ENCODE results near the gene FIGNL1. TPM values are rescaled to one million over a fixed set of nuclear protein-coding genes. Genes with fewer than 3 reads are reported as not detected.

FIGNL1 gene
- total and polyA plus RNA-seq, 2 donors (not counting 3 experiments of a cell fraction or from before 2014, with no cell fraction given): 20.8 to 49.3 TPM

DNA sequence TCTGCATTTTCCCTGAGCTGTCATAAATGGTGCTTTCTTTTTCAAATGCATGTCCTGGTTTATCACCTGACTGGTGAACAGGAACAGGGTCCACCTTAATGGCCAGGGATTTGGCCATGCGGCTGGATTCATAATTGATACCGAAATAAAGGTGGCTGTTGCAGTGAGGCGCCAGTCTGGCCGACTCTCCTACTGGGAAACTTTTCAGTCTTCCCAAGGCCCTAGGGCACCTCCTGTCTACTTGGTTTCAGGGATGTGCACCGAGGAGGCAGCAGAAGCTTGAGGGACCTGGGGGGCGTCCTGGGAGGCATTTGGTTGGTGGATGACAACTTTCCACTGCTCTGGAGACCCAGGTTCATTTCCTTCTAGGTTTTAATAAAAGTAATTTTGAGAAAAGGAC, 46.4 kb upstream of the FIGNL1 start:
- no peak overlapping the region for H3K4me3 ChIP-seq (replicated peaks in 1 of 3; ENCODE audit: insufficient read depth in 1 of 3, low read depth in 1 of 3, low read length in 3 of 3)
- no peaks in the 10 kb centered on the region for H4K20me1 ChIP-seq (replicated peaks; ENCODE audit: control insufficient read depth, extremely low read depth, insufficient read depth, low read length)
- no peaks in the 10 kb centered on the region for H3K79me2 ChIP-seq (ENCODE audit: control insufficient read depth, insufficient read depth, low read length)
- intact Hi-C loops (cut with micrococcal nuclease) (loop anchor here (2.0 to 5.0 kb wide), 3 partner anchors 28 to 456 kb away; no protein-coding TSS in a partner anchor), dilution Hi-C loops (cut with MboI; ENCODE audit: extremely low pct_ligation_motif_present, low sequenced_read_pairs) (no loop called here)
- peak overlapping the region; percentile 75 for H3K9ac ChIP-seq (replicated peaks; ENCODE audit: extremely low read depth, insufficient read depth, low read length)
- no peak for DNase-seq (ENCODE audit: low read depth, low spot score)
- no peaks in the 10 kb centered on the region for H3K9me1 ChIP-seq (replicated peaks; ENCODE audit: control insufficient read depth, extremely low read depth, insufficient read depth, low read length)
- peak overlapping the region; percentile 99 for H3K27ac ChIP-seq (ENCODE audit: insufficient read depth, low read depth, low read length)
- peaks cover 40% of the 10 kb centered on the region for H3K4me1 ChIP-seq (ENCODE audit: control insufficient read depth, extremely low read depth, insufficient read depth, low read length)
- peak overlapping the region; percentile 66 for H3K4me2 ChIP-seq (ENCODE audit: insufficient read depth, low read length)
- H2AFZ ChIP-seq (ENCODE audit: low read depth, low read length): peak overlapping the region; percentile 40
- ChIA-PET CTCF (interaction anchor here (0.7 to 3.9 kb wide), 11 partner anchors 10 to 666 kb away, joined by 3 to 29 read pairs (median 5); no protein-coding TSS in a partner anchor), POLR2A (interaction anchor here (1.0 kb wide), 1 partner anchor 37 kb away, joined by 5 read pairs; no protein-coding TSS in a partner anchor)
- H3K27me3 ChIP-seq (ENCODE audit: control insufficient read depth in 2 of 2, insufficient read depth in 2 of 2, low read length in 2 of 2): no peaks in the 10 kb centered on the region
- H3K9me3 ChIP-seq (replicated peaks; ENCODE audit: control insufficient read depth, insufficient read depth, low read length): no peaks in the 10 kb centered on the region
- TSS peak; percentile 81 for BruUV-seq (replicated peaks)
- TF ChIP-seq POLR2A (IDR thresholded peaks at IDR 0.05; ENCODE audit: low read depth, low read length) (no peak), FOS (IDR thresholded peaks at IDR 0.05; ENCODE audit: borderline replicate concordance, insufficient read depth, low read length) (no peak), CTCF (IDR thresholded peaks at IDR 0.05; ENCODE audit: extremely low read depth in 1 of 2, insufficient read depth in 1 of 2, low read depth in 1 of 2, low read length in 2 of 2) (no peak), POLR2AphosphoS5 (IDR thresholded peaks at IDR 0.05; ENCODE audit: insufficient read depth, low read depth, low read length) (no peak), MAX (IDR thresholded peaks at IDR 0.05; ENCODE audit: insufficient read depth, insufficient read length) (no peak), EZH2 (IDR thresholded peaks at IDR 0.05; ENCODE audit: borderline replicate concordance, low read depth, low read length, severe bottlenecking) (no peak)
- FAIRE-seq: no peak
- no peaks in the 10 kb centered on the region for H3K36me3 ChIP-seq (ENCODE audit: control insufficient read depth in 2 of 2, extremely low read depth in 1 of 2, insufficient read depth in 2 of 2, low read length in 2 of 2)

Data from endothelial cell of umbilical vein (primary cell).